Smooth muscle cell (in vitro differentiated cells): Measurements from ENCODE around the gene RNASE7. TPM values are rescaled to one million over a fixed set of nuclear protein-coding genes. Genes with fewer than 3 reads are reported as not detected.

Experiments
- DNase-seq: peaks from one replicate; lab custom pipeline; 2025; ENCODE audit not compliant: unreplicated experiment; lab: John Stamatoyannopoulos, UW
- H2AFZ ChIP-seq: fragments of 200-600 bp; sonication (generic); 2 replicates; pipeline ENCODE4 v1.6.0; 2016; ENCODE audit warnings: antibody characterized with exemption, low read depth, mild to moderate bottlenecking
- H3F3A ChIP-seq: fragments of 200-600 bp; sonication (generic); 2 replicates; pipeline ENCODE4 v1.6.0; 2017; ENCODE audit warnings: antibody characterized with exemption, low read depth
- H3K27ac ChIP-seq: fragments of 200-600 bp; sonication (generic); 2 replicates; pipeline ENCODE4 v1.5.1; 2016; ENCODE audit warnings: low read depth, mild to moderate bottlenecking
- H3K27me3 ChIP-seq: fragments of 200-600 bp; sonication (generic); 2 replicates; pipeline ENCODE4 v1.6.1; 2016; ENCODE audit warnings: low read depth, mild to moderate bottlenecking
- H3K36me3 ChIP-seq: fragments of 200-600 bp; sonication (generic); 2 replicates; pipeline ENCODE4 v1.5.1; 2016; ENCODE audit warnings: low read depth
- H3K4me1 ChIP-seq: fragments of 200-600 bp; sonication (generic); 2 replicates; pipeline ENCODE4 v1.5.1; 2016; ENCODE audit warnings: low read depth
- H3K4me2 ChIP-seq: fragments of 200-600 bp; sonication (generic); 2 replicates; pipeline ENCODE4 v1.6.0; 2016; ENCODE audit warnings: mild to moderate bottlenecking
- H3K4me3 ChIP-seq: fragments of 200-600 bp; sonication (generic); 2 replicates; pipeline ENCODE4 v1.5.1; 2016; ENCODE audit warnings: mild to moderate bottlenecking
- H3K79me2 ChIP-seq: fragments of 200-600 bp; sonication (generic); 2 replicates; pipeline ENCODE4 v1.6.0; 2016; ENCODE audit warnings: low read depth, mild to moderate bottlenecking
- H3K9ac ChIP-seq: fragments of 200-600 bp; sonication (generic); 2 replicates; pipeline ENCODE4 v1.6.0; 2016; ENCODE audit warnings: low read depth
- H3K9me3 ChIP-seq: fragments of 200-600 bp; sonication (generic); replicated peaks from 2 replicates; pipeline ENCODE4 v1.5.1; 2016; ENCODE audit warnings: low read depth
- H4K20me1 ChIP-seq: fragments of 200-600 bp; sonication (generic); 2 replicates; pipeline ENCODE4 v1.6.0; 2016; ENCODE audit warnings: low read depth
- WGBS: methylation state at CpG from one replicate; pipeline ENCODE4 v1.1.7; 2016; ENCODE audit warnings: low lambda C conversion rate; 5-methylcytosine and 5-hydroxymethylcytosine counted together
- polyA plus RNA-seq: library from polyadenylated mRNA; unstranded; fragments of >200 nt; fragmentation: Nextera tagmentation; extraction: Ambion mirVana; gene quantifications from 2 replicates; pipeline ENCODE4 v1.2.1, GENCODE V29; 2016
- total RNA-seq: library from RNA; depleted of rRNA; stranded (reverse); fragments of >200 nt; gene quantifications from 2 replicates; pipeline ENCODE4 v1.2.3, GENCODE V29; 2014
- TF ChIP-seq, protein P1 (sequence below): fragments of 200-600 bp; sonication (generic); IDR thresholded peaks from 2 replicates; pipeline ENCODE4 v1.5.1; 2017; ENCODE audit warnings: borderline replicate concordance, mild to moderate bottlenecking, antibody characterized with exemption; ENCODE audit not compliant: insufficient read depth, poor library complexity, severe bottlenecking

Gene RNASE7
- total and polyA plus RNA-seq, 2 experiments from 2014 or later = 0.93 to 4.1 TPM

DNA sequence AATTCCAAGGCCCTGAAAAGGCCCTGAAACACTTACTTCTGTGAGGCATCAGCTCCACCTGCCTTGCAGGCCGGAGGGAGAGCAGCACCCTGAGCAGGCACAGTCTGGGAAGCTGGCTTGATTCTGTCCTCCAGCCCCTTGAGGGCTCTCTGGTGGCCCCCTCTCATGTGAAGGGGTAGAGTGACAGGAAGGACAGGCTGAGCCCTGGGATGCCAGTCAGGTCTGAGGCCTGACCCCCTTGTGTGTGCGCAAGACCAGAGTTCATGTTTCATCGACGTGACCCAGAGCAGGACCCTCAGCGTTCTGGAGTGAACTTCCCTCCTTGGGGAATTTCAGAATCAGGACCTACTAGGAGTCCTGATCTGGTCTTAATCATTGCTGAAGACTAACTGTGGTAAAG lies 16.7 kb downstream of the RNASE7 start:
- Histone ChIP-seq H3K79me2 (no peaks in the 10 kb centered on the region), H3K9me3 (no peaks in the 10 kb centered on the region), H3K27ac (peak overlapping the region; percentile 79), H3K4me2 (no peak overlapping the region), H3F3A (peaks cover 11% of the 10 kb centered on the region), H2AFZ (no peak overlapping the region), H3K9ac (no peak overlapping the region), H3K27me3 (no peaks in the 10 kb centered on the region), H4K20me1 (no peaks in the 10 kb centered on the region), H3K4me1 (peaks cover 8% of the 10 kb centered on the region), H3K4me3 (no peak overlapping the region), H3K36me3 (no peaks in the 10 kb centered on the region)
- WGBS = 94% methylated on average over 5 of the region's 5 CpGs
- DNase-seq = no peak
- TF ChIP-seq, protein P1, sequence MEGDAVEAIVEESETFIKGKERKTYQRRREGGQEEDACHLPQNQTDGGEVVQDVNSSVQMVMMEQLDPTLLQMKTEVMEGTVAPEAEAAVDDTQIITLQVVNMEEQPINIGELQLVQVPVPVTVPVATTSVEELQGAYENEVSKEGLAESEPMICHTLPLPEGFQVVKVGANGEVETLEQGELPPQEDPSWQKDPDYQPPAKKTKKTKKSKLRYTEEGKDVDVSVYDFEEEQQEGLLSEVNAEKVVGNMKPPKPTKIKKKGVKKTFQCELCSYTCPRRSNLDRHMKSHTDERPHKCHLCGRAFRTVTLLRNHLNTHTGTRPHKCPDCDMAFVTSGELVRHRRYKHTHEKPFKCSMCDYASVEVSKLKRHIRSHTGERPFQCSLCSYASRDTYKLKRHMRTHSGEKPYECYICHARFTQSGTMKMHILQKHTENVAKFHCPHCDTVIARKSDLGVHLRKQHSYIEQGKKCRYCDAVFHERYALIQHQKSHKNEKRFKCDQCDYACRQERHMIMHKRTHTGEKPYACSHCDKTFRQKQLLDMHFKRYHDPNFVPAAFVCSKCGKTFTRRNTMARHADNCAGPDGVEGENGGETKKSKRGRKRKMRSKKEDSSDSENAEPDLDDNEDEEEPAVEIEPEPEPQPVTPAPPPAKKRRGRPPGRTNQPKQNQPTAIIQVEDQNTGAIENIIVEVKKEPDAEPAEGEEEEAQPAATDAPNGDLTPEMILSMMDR = no peak

DNA sequence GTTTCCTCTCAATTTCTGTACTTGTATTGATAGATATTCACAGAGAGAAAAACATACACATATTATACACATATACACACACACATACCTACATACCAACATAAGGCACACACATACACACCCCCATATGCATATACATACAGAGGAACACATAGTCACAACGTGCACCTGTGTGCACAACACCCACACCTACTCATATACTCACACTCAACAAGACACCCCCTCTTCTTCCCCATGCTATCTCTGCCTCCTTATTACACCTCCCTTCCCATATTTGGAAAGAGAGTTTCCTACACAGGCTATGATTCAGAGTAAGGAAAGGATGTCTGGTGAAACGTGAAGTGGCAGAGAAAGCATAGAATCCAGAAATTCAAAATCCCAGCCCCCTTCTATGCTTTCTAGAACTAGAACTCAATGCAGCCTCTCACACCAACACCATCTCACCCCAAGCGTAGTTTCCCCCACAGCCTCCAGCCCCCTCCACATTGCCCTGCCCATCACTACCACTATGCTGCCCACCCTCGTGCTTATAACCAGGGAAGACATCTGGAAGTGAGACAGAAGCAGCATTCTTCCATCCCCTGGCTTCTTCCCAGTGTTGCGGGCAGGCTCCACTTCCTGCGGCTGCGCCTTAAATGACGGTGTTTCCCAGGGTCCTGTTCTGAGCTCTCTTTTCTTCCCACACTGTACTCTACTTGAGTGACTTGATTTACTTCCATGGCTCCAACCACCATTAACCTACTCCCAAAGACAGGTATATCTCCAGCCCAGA lies 17.9 kb downstream of the RNASE7 start:
- peaks cover 16% of the 10 kb centered on the region for H3F3A ChIP-seq

DNA sequence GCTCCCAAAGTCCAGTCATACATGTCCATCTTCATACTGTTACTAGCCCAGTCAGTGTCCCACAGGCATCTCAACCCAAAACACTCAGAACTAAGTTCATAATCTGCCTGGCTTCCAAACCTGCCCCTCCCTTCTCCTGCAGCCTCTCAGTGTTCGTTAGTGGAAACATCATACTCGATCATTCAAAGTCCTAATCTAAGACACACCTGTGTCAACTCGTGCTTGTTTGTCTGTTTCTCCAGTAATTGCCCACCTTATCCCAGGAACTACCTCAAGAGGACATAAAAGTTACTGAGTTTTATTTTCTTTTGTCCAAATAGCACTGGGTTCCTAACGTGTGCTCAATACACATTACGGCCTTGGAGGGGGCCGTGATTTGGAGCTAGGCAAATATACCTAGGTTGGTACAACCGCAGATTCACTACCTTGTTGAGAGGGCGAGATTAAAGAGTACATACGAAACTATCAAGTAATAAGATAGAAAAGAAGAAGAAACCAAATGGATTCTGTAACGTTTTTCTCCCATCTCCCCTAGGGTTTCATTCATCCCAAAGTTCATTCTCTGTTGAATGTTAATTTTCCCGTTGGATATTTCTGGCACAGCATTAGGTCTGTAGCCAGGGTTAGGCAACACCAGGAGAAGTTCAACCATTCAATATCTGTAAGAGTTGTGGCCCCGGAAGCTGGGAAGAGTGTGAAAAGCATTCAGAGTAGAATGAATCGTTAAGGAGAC lies 18.6 kb downstream of the RNASE7 start:
- Histone ChIP-seq H3F3A (peaks cover 16% of the 10 kb centered on the region), H3K27ac (peak overlapping the region; percentile 41), H2AFZ (no peak overlapping the region), H3K4me1 (peaks cover 8% of the 10 kb centered on the region), H3K9ac (no peak overlapping the region), H3K9me3 (no peaks in the 10 kb centered on the region), H3K4me3 (no peak overlapping the region), H3K27me3 (no peaks in the 10 kb centered on the region), H4K20me1 (no peaks in the 10 kb centered on the region), H3K36me3 (no peaks in the 10 kb centered on the region), H3K79me2 (no peaks in the 10 kb centered on the region), H3K4me2 (peak overlapping the region; percentile 41)
- TF ChIP-seq, protein P1 = no peak
- 88% methylated on average over 13 of the region's 13 CpGs for WGBS
- DNase-seq = no peak

More for the DNA sequence above, 17.9 kb downstream of the RNASE7 start:
- Histone ChIP-seq H3K27me3 (no peaks in the 10 kb centered on the region), H2AFZ (peak overlapping the region; percentile 15), H3K79me2 (no peaks in the 10 kb centered on the region), H3K9me3 (no peaks in the 10 kb centered on the region), H4K20me1 (no peaks in the 10 kb centered on the region), H3K27ac (peak overlapping the region; percentile 41), H3K36me3 (no peaks in the 10 kb centered on the region), H3K4me1 (peaks cover 8% of the 10 kb centered on the region), H3K9ac (no peak overlapping the region), H3K4me3 (no peak overlapping the region), H3K4me2 (peak overlapping the region; percentile 41)
- no peak for DNase-seq
- TF ChIP-seq, protein P1 = no peak
- 71% methylated on average over 8 of the region's 8 CpGs for WGBS
